Smooth muscle cell (in vitro differentiated cells): ENCODE measurements around the gene PCDHA1. TPM values are rescaled to one million over a fixed set of nuclear protein-coding genes. Genes with fewer than 3 reads are reported as not detected.

ENCODE experiments used
- DNase-seq: peaks from one replicate; lab custom pipeline; 2025; ENCODE audit not compliant: unreplicated experiment; lab: John Stamatoyannopoulos, UW
- H2AFZ ChIP-seq: fragments of 200-600 bp; sonication (generic); 2 replicates; pipeline ENCODE4 v1.6.0; 2016; ENCODE audit warnings: antibody characterized with exemption, low read depth, mild to moderate bottlenecking
- H3F3A ChIP-seq: fragments of 200-600 bp; sonication (generic); 2 replicates; pipeline ENCODE4 v1.6.0; 2017; ENCODE audit warnings: antibody characterized with exemption, low read depth
- H3K27ac ChIP-seq: fragments of 200-600 bp; sonication (generic); 2 replicates; pipeline ENCODE4 v1.5.1; 2016; ENCODE audit warnings: low read depth, mild to moderate bottlenecking
- H3K27me3 ChIP-seq: fragments of 200-600 bp; sonication (generic); 2 replicates; pipeline ENCODE4 v1.6.1; 2016; ENCODE audit warnings: low read depth, mild to moderate bottlenecking
- H3K36me3 ChIP-seq: fragments of 200-600 bp; sonication (generic); 2 replicates; pipeline ENCODE4 v1.5.1; 2016; ENCODE audit warnings: low read depth
- H3K4me1 ChIP-seq: fragments of 200-600 bp; sonication (generic); 2 replicates; pipeline ENCODE4 v1.5.1; 2016; ENCODE audit warnings: low read depth
- H3K4me2 ChIP-seq: fragments of 200-600 bp; sonication (generic); 2 replicates; pipeline ENCODE4 v1.6.0; 2016; ENCODE audit warnings: mild to moderate bottlenecking
- H3K4me3 ChIP-seq: fragments of 200-600 bp; sonication (generic); 2 replicates; pipeline ENCODE4 v1.5.1; 2016; ENCODE audit warnings: mild to moderate bottlenecking
- H3K79me2 ChIP-seq: fragments of 200-600 bp; sonication (generic); 2 replicates; pipeline ENCODE4 v1.6.0; 2016; ENCODE audit warnings: low read depth, mild to moderate bottlenecking
- H3K9ac ChIP-seq: fragments of 200-600 bp; sonication (generic); 2 replicates; pipeline ENCODE4 v1.6.0; 2016; ENCODE audit warnings: low read depth
- H3K9me3 ChIP-seq: fragments of 200-600 bp; sonication (generic); replicated peaks from 2 replicates; pipeline ENCODE4 v1.5.1; 2016; ENCODE audit warnings: low read depth
- H4K20me1 ChIP-seq: fragments of 200-600 bp; sonication (generic); 2 replicates; pipeline ENCODE4 v1.6.0; 2016; ENCODE audit warnings: low read depth
- CTCF ChIP-seq: fragments of 200-600 bp; sonication (generic); IDR thresholded peaks from 2 replicates; pipeline ENCODE4 v1.5.1; 2017; ENCODE audit warnings: borderline replicate concordance, mild to moderate bottlenecking, antibody characterized with exemption; ENCODE audit not compliant: insufficient read depth, poor library complexity, severe bottlenecking
- WGBS: methylation state at CpG from one replicate; pipeline ENCODE4 v1.1.7; 2016; ENCODE audit warnings: low lambda C conversion rate; 5-methylcytosine and 5-hydroxymethylcytosine counted together
- polyA plus RNA-seq: library from polyadenylated mRNA; unstranded; fragments of >200 nt; fragmentation: Nextera tagmentation; extraction: Ambion mirVana; gene quantifications from 2 replicates; pipeline ENCODE4 v1.2.1, GENCODE V29; 2016
- total RNA-seq: library from RNA; depleted of rRNA; stranded (reverse); fragments of >200 nt; gene quantifications from 2 replicates; pipeline ENCODE4 v1.2.3, GENCODE V29; 2014

Gene PCDHA1
- total and polyA plus RNA-seq, 2 experiments from 2014 or later = not detected

- no peak overlapping the region for H3K4me2 ChIP-seq
- H3K79me2 ChIP-seq = no peaks in the 10 kb centered on the region
- DNase-seq = no peak
- no peaks in the 10 kb centered on the region for H3F3A ChIP-seq
- WGBS = 83% methylated on average over 1 of the region's 1 CpG
- H4K20me1 ChIP-seq = no peaks in the 10 kb centered on the region
- no peaks in the 10 kb centered on the region for H3K36me3 ChIP-seq
- H3K4me3 ChIP-seq = no peak overlapping the region
- no peak overlapping the region for H2AFZ ChIP-seq
- no peaks in the 10 kb centered on the region for H3K4me1 ChIP-seq
- TF ChIP-seq CTCF = no peak
- H3K9me3 ChIP-seq = no peaks in the 10 kb centered on the region
- H3K27ac ChIP-seq = no peak overlapping the region
- no peaks in the 10 kb centered on the region for H3K27me3 ChIP-seq
- H3K9ac ChIP-seq = no peak overlapping the region
Observed at GRCh38 chr5:141032626-141033025, 246.7 kb downstream of the PCDHA1 start.

GRCh38 chr5:141039061-141039460 lies 253.1 kb downstream of the PCDHA1 start:
- Histone ChIP-seq H3K4me2 (no peak overlapping the region), H3K4me1 (peaks cover 7% of the 10 kb centered on the region), H3K27ac (no peak overlapping the region), H3K79me2 (no peaks in the 10 kb centered on the region), H2AFZ (no peak overlapping the region), H3K36me3 (no peaks in the 10 kb centered on the region), H3F3A (no peaks in the 10 kb centered on the region), H3K27me3 (peaks cover 3% of the 10 kb centered on the region), H3K9ac (no peak overlapping the region), H3K9me3 (no peaks in the 10 kb centered on the region), H4K20me1 (no peaks in the 10 kb centered on the region), H3K4me3 (no peak overlapping the region)
- TF ChIP-seq CTCF = no peak
- DNase-seq = no peak

- TF ChIP-seq CTCF = no peak
- peak overlapping the region; percentile 79 for H3K4me3 ChIP-seq
- peak overlapping the region; percentile 92 for H3K27ac ChIP-seq
- H3K4me2 ChIP-seq = peak overlapping the region; percentile 93
- no peaks in the 10 kb centered on the region for H3F3A ChIP-seq
- WGBS = 69% methylated on average over 3 of the region's 3 CpGs
- H3K4me1 ChIP-seq = peaks cover 7% of the 10 kb centered on the region
- no peaks in the 10 kb centered on the region for H3K79me2 ChIP-seq
- H3K27me3 ChIP-seq = peaks cover 8% of the 10 kb centered on the region
- H2AFZ ChIP-seq = peak overlapping the region; percentile 56
- no peaks in the 10 kb centered on the region for H4K20me1 ChIP-seq
- no peaks in the 10 kb centered on the region for H3K9me3 ChIP-seq
- H3K9ac ChIP-seq = no peak overlapping the region
- DNase-seq = no peak
- no peaks in the 10 kb centered on the region for H3K36me3 ChIP-seq
Observed at GRCh38 chr5:141039517-141039916, 253.6 kb downstream of the PCDHA1 start.

- H4K20me1 ChIP-seq = no peaks in the 10 kb centered on the region
- H3K27ac ChIP-seq = peak overlapping the region; percentile 92
- no peaks in the 10 kb centered on the region for H3K79me2 ChIP-seq
- H2AFZ ChIP-seq = peak overlapping the region; percentile 90
- H3F3A ChIP-seq = no peaks in the 10 kb centered on the region
- H3K4me1 ChIP-seq = peaks cover 7% of the 10 kb centered on the region
- peak; percentile 69 for TF ChIP-seq CTCF
- no peaks in the 10 kb centered on the region for H3K9me3 ChIP-seq
- H3K9ac ChIP-seq = peak overlapping the region; percentile 89
- peak; percentile 12 for DNase-seq
- H3K4me3 ChIP-seq = peak overlapping the region; percentile 79
- WGBS = 2% methylated on average over 24 of the region's 24 CpGs
- H3K4me2 ChIP-seq = peak overlapping the region; percentile 93
- H3K27me3 ChIP-seq = peaks cover 9% of the 10 kb centered on the region
- H3K36me3 ChIP-seq = no peaks in the 10 kb centered on the region
Observed at GRCh38 chr5:141040093-141040770, 254.3 kb downstream of the PCDHA1 start.
